ENCODE data around the gene REEP5. TPM values are rescaled to one million over a fixed set of nuclear protein-coding genes. Genes with fewer than 3 reads are reported as not detected.

Gene REEP5
- total and polyA plus RNA-seq, 2 of the 8 experiments (the other 6 are each of a cell fraction or from before 2014, with no cell fraction given), result 58.3 to 94.3 TPM

GRCh38 chr5:112921026-112921832 lies 798 bp downstream of the REEP5 start:
- 1% methylated on average over 49 of the region's 68 CpGs; no CpG with 5 or more reads in 1 of the 2 experiments for WGBS, 2 experiments (ENCODE audit: extremely low coverage in 1 of 2, insufficient coverage in 1 of 2, insufficient read length in 1 of 2, insufficient replicate concordance in 2 of 2, low coverage in 1 of 2, low lambda C conversion rate in 2 of 2, missing lambda C conversion rate in 1 of 2)
- ChIA-PET CTCF (ENCODE audit: partially characterized antibody) (interaction anchor here (0.8 to 2.6 kb wide), 13 partner anchors 9 to 370 kb away, joined by 3 to 11 read pairs (median 5); partner anchors contain the start of gene DCP2), POLR2A (ENCODE audit: partially characterized antibody) (interaction anchor here (0.9 to 3.1 kb wide), 15 partner anchors 9 to 213 kb away, joined by 3 to 14 read pairs (median 4); partner anchors contain the start of genes DCP2 and SRP19)
- Histone ChIP-seq H3K4me3 (ENCODE audit: extremely low read depth in 1 of 4, insufficient read depth in 2 of 4, low read depth in 3 of 4, low read length in 4 of 4) (peak overlapping the region; percentile 73 to 94 (median 89)), H3K9ac (replicated peaks in 1 of 4; ENCODE audit: extremely low read depth in 1 of 4, low read depth in 3 of 4, low read length in 3 of 4) (peak overlapping the region; percentile 44 to 76 (median 74); a peak in 6 of 7 replicates), H2AFZ (ENCODE audit: low read length) (peak overlapping the region; percentile 74), H4K20me1 (replicated peaks in 1 of 2; ENCODE audit: control insufficient read depth in 1 of 2, insufficient read depth in 2 of 2, low read length in 2 of 2) (peaks cover 0 to 4% of the 10 kb centered on the region in 2 experiments), H2AK5ac (ENCODE audit: low read depth, low read length) (no peak overlapping the region), H2BK20ac (ENCODE audit: low read length) (no peak overlapping the region), H3K4me2 (ENCODE audit: insufficient read depth in 1 of 2, low read depth in 2 of 2, low read length in 2 of 2) (peak overlapping the region; percentile 78 to 88), H3K9me3 (ENCODE audit: insufficient read depth in 2 of 2, low read depth in 1 of 2, low read length in 1 of 2) (no peaks in the 10 kb centered on the region), H4K8ac (ENCODE audit: extremely low read depth, insufficient read depth, low read length) (peak overlapping the region; percentile 45), H4K5ac (ENCODE audit: insufficient read length, low read depth, low read length) (peak overlapping the region; percentile 6), H3K4me1 (replicated peaks in 1 of 4; ENCODE audit: control insufficient read depth in 3 of 4, insufficient read depth in 4 of 4, low read length in 3 of 4) (no peaks in the 10 kb centered on the region), H2BK15ac (ENCODE audit: low read length) (0 out of 2 replicates have a peak overlapping the region, but pooled peaks have one; percentile 29), H3K23ac (ENCODE audit: insufficient read length) (no peak overlapping the region), H3K14ac (ENCODE audit: insufficient read length) (no peak overlapping the region), H3K36me3 (ENCODE audit: control insufficient read depth in 2 of 4, insufficient read depth in 4 of 4, low read length in 3 of 4) (peaks cover 0 to 11% (median 2%) of the 10 kb centered on the region in 4 experiments; a peak in 5 of 8 replicates), H3K27ac (ENCODE audit: low read depth, low read length) (peak overlapping the region; percentile 43; the same call in 1 of the 2 replicates), H3K4ac (replicated peaks; ENCODE audit: insufficient read length, low read depth, low read length) (no peak overlapping the region), H3K79me1 (ENCODE audit: low read depth, low read length) (no peaks in the 10 kb centered on the region), H3K18ac (ENCODE audit: extremely low read depth, low read length) (peak overlapping the region; percentile 97), H3K56ac (replicated peaks; ENCODE audit: insufficient read length, low read depth, low read length) (no peak overlapping the region), H3K23me2 (ENCODE audit: low read depth, low read length) (peaks cover 5% of the 10 kb centered on the region), H3K27me3 (replicated peaks in 1 of 4; ENCODE audit: control insufficient read depth in 3 of 4, extremely low read depth in 1 of 4, insufficient read depth in 3 of 4, low read length in 3 of 4) (peaks cover 0 to 2% (median 0%) of the 10 kb centered on the region in 4 experiments; a peak in 2 of 7 replicates), H2BK12ac (ENCODE audit: low read depth, low read length) (0 out of 2 replicates have a peak overlapping the region, but pooled peaks have one; percentile 60), H2BK120ac (replicated peaks; ENCODE audit: low read depth, low read length) (peak overlapping the region; percentile 49), H2BK5ac (ENCODE audit: low read depth, low read length) (peak overlapping the region; percentile 87; the same call in 1 of the 2 replicates), H3K79me2 (ENCODE audit: control insufficient read depth in 1 of 2, insufficient read depth in 2 of 2, low read length in 2 of 2) (peaks cover 0 to 8% of the 10 kb centered on the region in 2 experiments; a peak in 1 of 4 replicates), H4K91ac (replicated peaks; ENCODE audit: insufficient read length, low read length) (no peak overlapping the region)
- DNase-seq (ENCODE audit: low read depth in 1 of 2, low spot score in 2 of 2) (peak in 1 of 2 experiments; percentile 80), FAIRE-seq (no peak)
- TF ChIP-seq YY1 (IDR thresholded peaks at IDR 0.05; ENCODE audit: low read depth, low read length) (peak; percentile 55), TAF7 (optimal IDR thresholded peaks at IDR 0.05; ENCODE audit: borderline replicate concordance, low read depth, low read length) (peak; percentile 23), SP1 (IDR thresholded peaks at IDR 0.05; ENCODE audit: low read depth, low read length) (no peak), POLR2A (IDR thresholded peaks at IDR 0.05; ENCODE audit: control extremely low read depth in 1 of 2, low read depth in 2 of 2, low read length in 2 of 2) (peak; percentile 6 to 59), RFX5 (IDR thresholded peaks at IDR 0.05; ENCODE audit: borderline replicate concordance, low read depth, low read length) (no peak), POU5F1 (IDR thresholded peaks at IDR 0.05; ENCODE audit: low read depth, low read length) (no peak), HDAC2 (IDR thresholded peaks at IDR 0.05; ENCODE audit: borderline replicate concordance in 1 of 2, low read depth in 2 of 2, low read length in 2 of 2) (0 out of 4 replicates have a peak, but pooled peaks of 1 of the 2 experiments have one; percentile 10), RBBP5 (IDR thresholded peaks at IDR 0.05; ENCODE audit: borderline replicate concordance, low read depth, low read length) (0 out of 2 replicates have a peak, but pooled peaks have one; percentile 18), RNF2 (IDR thresholded peaks at IDR 0.05; ENCODE audit: borderline replicate concordance, low read depth, low read length, missing control alignments, poor library complexity, severe bottlenecking) (peak; percentile 29), KDM4A (IDR thresholded peaks at IDR 0.05; ENCODE audit: low read depth, low read length, severe bottlenecking) (peak; percentile 82)
